OCI-LY3 (cell line): ENCODE results near the gene NTN4.
"Not testable (repeated sequence)": the region's sequence is repeated elsewhere in the genome, so short reads cannot be mapped to it uniquely, and the experiment has no call there.

Experiments used
- H2AFZ ChIP-seq: fragments of 200-600, 300-600 bp; shearing (Covaris generic); 2 replicates; pipeline ENCODE4 v1.6.0; 2014; ENCODE audit warnings: antibody characterized with exemption, low read depth, low read length
- H3K27ac ChIP-seq: fragments of 200-600, 300-600 bp; sonication (generic); 2 replicates; pipeline ENCODE4 v1.5.1; 2014; ENCODE audit warnings: mild to moderate bottlenecking, low read length, moderate library complexity, mixed read lengths
- H3K27me3 ChIP-seq: fragments of 200-600, 300-600 bp; sonication (generic); 2 replicates; pipeline ENCODE4 v1.6.1; 2014; ENCODE audit warnings: low read depth, low read length, mixed read lengths
- H3K36me3 ChIP-seq: fragments of 200-600, 300-600 bp; sonication (generic); replicated peaks from 2 replicates; pipeline ENCODE3; 2014; ENCODE audit warnings: low read depth, low read length, mixed read lengths
- H3K4me1 ChIP-seq: fragments of 300-600, 200-600 bp; sonication (generic); 2 replicates; pipeline ENCODE4 v1.6.1; 2014; ENCODE audit warnings: low read length, mixed read lengths
- H3K4me2 ChIP-seq: fragments of 200-600, 300-600 bp; sonication (generic); 2 replicates; pipeline ENCODE4 v1.6.1; 2014; ENCODE audit warnings: low read length, mixed read lengths
- H3K4me3 ChIP-seq: fragments of 300-600, 200-600 bp; sonication (generic); 2 replicates; pipeline ENCODE4 v1.5.1; 2014; ENCODE audit warnings: antibody characterized with exemption, mild to moderate bottlenecking, low read length, moderate library complexity
- H3K79me2 ChIP-seq: fragments of 300-600, 200-600 bp; shearing (Covaris generic); 2 replicates; pipeline ENCODE4 v1.6.1; 2014; ENCODE audit warnings: mild to moderate bottlenecking, low read length, mixed read lengths
- H3K9ac ChIP-seq: fragments of 300-600, 200-600 bp; shearing (Covaris generic); 2 replicates; pipeline ENCODE4 v1.6.0; 2014; ENCODE audit warnings: mild to moderate bottlenecking, low read length, moderate library complexity
- H3K9me3 ChIP-seq: fragments of 200-600, 300-600 bp; shearing (Covaris generic); 2 replicates; pipeline ENCODE4 v1.6.1; 2014; ENCODE audit warnings: low read length, mixed read lengths; ENCODE audit not compliant: insufficient read depth
- H4K20me1 ChIP-seq: fragments of 200-600, 300-600 bp; sonication (generic); 2 replicates; pipeline ENCODE4 v1.6.1; 2016; ENCODE audit warnings: low read length, mixed read lengths; ENCODE audit not compliant: insufficient read depth
- CTCF ChIP-seq: fragments of 200-600, 300-600 bp; sonication (generic); IDR thresholded peaks from 2 replicates; pipeline ENCODE4 v1.5.1; 2014; ENCODE audit warnings: antibody characterized with exemption, low read length, low read depth
- EZH2phosphoT487 ChIP-seq: fragments of 200-600 bp; shearing (Covaris generic); IDR thresholded peaks from 2 replicates; pipeline ENCODE4 v1.6.1; 2018; ENCODE audit warnings: antibody characterized with exemption, mixed run types, low read depth

The NTN4 gene

GRCh38 chr12:95683418-95683817 is 107.1 kb downstream of the NTN4 start:
- Histone ChIP-seq H3K9me3 (no peaks in the 10 kb centered on the region), H4K20me1 (no peaks in the 10 kb centered on the region), H3K79me2 (no peaks in the 10 kb centered on the region), H3K27ac (no peak overlapping the region), H3K36me3 (no peaks in the 10 kb centered on the region), H3K9ac (no peak overlapping the region), H3K27me3 (peaks cover 24% of the 10 kb centered on the region), H3K4me3 (no peak overlapping the region), H2AFZ (no peak overlapping the region), H3K4me2 (no peak overlapping the region), H3K4me1 (no peaks in the 10 kb centered on the region)
- TF ChIP-seq EZH2phosphoT487 (no peak), CTCF (no peak)

GRCh38 chr12:95681210-95681765 is 109.3 kb downstream of the NTN4 start:
- no peaks in the 10 kb centered on the region for H3K36me3 ChIP-seq
- H3K4me1 ChIP-seq, result no peaks in the 10 kb centered on the region
- H3K9me3 ChIP-seq, result no peaks in the 10 kb centered on the region
- H3K4me2 ChIP-seq, result no peak overlapping the region
- TF ChIP-seq EZH2phosphoT487 (no peak), CTCF (no peak)
- H3K79me2 ChIP-seq, result no peaks in the 10 kb centered on the region
- no peak overlapping the region for H3K27ac ChIP-seq
- peaks cover 17% of the 10 kb centered on the region for H3K27me3 ChIP-seq
- no peak overlapping the region for H3K4me3 ChIP-seq
- no peak overlapping the region for H2AFZ ChIP-seq
- no peaks in the 10 kb centered on the region for H4K20me1 ChIP-seq
- no peak overlapping the region for H3K9ac ChIP-seq

GRCh38 chr12:95678684-95679083 is 111.9 kb downstream of the NTN4 start:
- no peaks in the 10 kb centered on the region for H3K36me3 ChIP-seq

GRCh38 chr12:95677782-95678181 is 112.8 kb downstream of the NTN4 start:
- H3K27ac ChIP-seq, result not testable (repeated sequence)

More at GRCh38 chr12:95678684-95679083, 111.9 kb downstream of the NTN4 start:
- Histone ChIP-seq H3K4me1 (no peaks in the 10 kb centered on the region), H3K79me2 (no peaks in the 10 kb centered on the region), H3K27me3 (peaks cover 9% of the 10 kb centered on the region; the same call in 1 of the 2 replicates), H4K20me1 (no peaks in the 10 kb centered on the region), H3K9ac (no peak overlapping the region), H3K4me2 (no peak overlapping the region), H3K27ac (no peak overlapping the region), H2AFZ (no peak overlapping the region), H3K9me3 (no peaks in the 10 kb centered on the region), H3K4me3 (no peak overlapping the region)
- TF ChIP-seq CTCF (no peak), EZH2phosphoT487 (no peak)

More at GRCh38 chr12:95677782-95678181, 112.8 kb downstream of the NTN4 start:
- H3K9ac ChIP-seq, H3K36me3 ChIP-seq, H3K4me1 ChIP-seq, H2AFZ ChIP-seq, H3K27me3 ChIP-seq, H3K4me3 ChIP-seq, H3K79me2 ChIP-seq, H3K9me3 ChIP-seq, H3K4me2 ChIP-seq, H4K20me1 ChIP-seq: not testable (repeated sequence)
